Stimulated activated CD4-positive, alpha-beta T cell treated with anti-CD3 and anti-CD28 coated beads, Interleukin-15, amount 100 ng/mL, for 24 hours (primary cell): Measurements from ENCODE around the gene SLFN14.
"Not testable (repeated sequence)": the region's sequence is repeated elsewhere in the genome, so short reads cannot be mapped to it uniquely, and the experiment has no call there.

Experiments
- DNase-seq: peaks from one replicate; pipeline ENCODE4 v3.0.0-alpha.2; 2020

SLFN14 gene

GRCh38 chr17:35560703-35561102, at the start of gene SLFN14:
Gene SLFN14, minus strand, starts transcription at chr17:35560819. Its CDS starts 2,757 bp downstream, at chr17:35558062.
- DNase-seq, result no peak

- DNase-seq, result no peak
These were observed 49.2 kb upstream of the SLFN14 start for GRCh38 chr17:35609831-35610230.

GRCh38 chr17:35607239-35607847, 46.7 kb upstream of the SLFN14 start:
- no peak for DNase-seq

- DNase-seq, result no peak
These were observed 45.1 kb upstream of the SLFN14 start for GRCh38 chr17:35605678-35606077.

- no peak for DNase-seq
These were observed 43.1 kb upstream of the SLFN14 start for GRCh38 chr17:35603674-35604073.

- DNase-seq, result no peak
These were observed 37.0 kb upstream of the SLFN14 start for GRCh38 chr17:35597604-35598003.

- DNase-seq, result no peak
These were observed 36.1 kb upstream of the SLFN14 start for GRCh38 chr17:35596530-35597233.

- DNase-seq, result no peak
These were observed 35.5 kb upstream of the SLFN14 start for GRCh38 chr17:35596072-35596471.

GRCh38 chr17:35588196-35588920, 27.7 kb upstream of the SLFN14 start:
- DNase-seq, result no peak

GRCh38 chr17:35587074-35587961, 26.7 kb upstream of the SLFN14 start, which contains the start of gene AP2B1:
Gene AP2B1, plus strand, starts transcription at chr17:35587322. Its CDS starts 6,709 bp downstream, at chr17:35594031.
- peak; percentile 94 for DNase-seq

- DNase-seq, result no peak
These were observed 26.0 kb upstream of the SLFN14 start for GRCh38 chr17:35586569-35587073.

GRCh38 chr17:35584061-35584460, 23.4 kb upstream of the SLFN14 start:
- no peak for DNase-seq

- no peak for DNase-seq
These were observed 18.4 kb upstream of the SLFN14 start for GRCh38 chr17:35578929-35579432.

- DNase-seq, result peak; percentile 90
These were observed 17.7 kb upstream of the SLFN14 start, which contains the start of gene PEX12 for GRCh38 chr17:35578197-35578928. Gene PEX12, minus strand, starts transcription at chr17:35578571. Its CDS starts 550 bp downstream, at chr17:35578021.

- DNase-seq, result peak; percentile 19
These were observed 17.2 kb upstream of the SLFN14 start for GRCh38 chr17:35577830-35578196.

- no peak for DNase-seq
These were observed 15.1 kb upstream of the SLFN14 start for GRCh38 chr17:35575759-35576158.

- no peak for DNase-seq
These were observed 8.8 kb upstream of the SLFN14 start for GRCh38 chr17:35569405-35569804.

GRCh38 chr17:35568561-35568960, 7.9 kb upstream of the SLFN14 start:
- peak; percentile 70 for DNase-seq

- no peak for DNase-seq
These were observed 6.3 kb upstream of the SLFN14 start for GRCh38 chr17:35566968-35567367.

- DNase-seq, result not testable (repeated sequence)
These were observed 2.6 kb upstream of the SLFN14 start for GRCh38 chr17:35563181-35563580.

GRCh38 chr17:35559495-35560210, 966 bp downstream of the SLFN14 start:
- no peak for DNase-seq
